ENCODE data around the gene HIPK2.
"Not testable (repeated sequence)": the region's sequence is repeated elsewhere in the genome, so short reads cannot be mapped to it uniquely, and the experiment has no call there.

The HIPK2 gene

DNA sequence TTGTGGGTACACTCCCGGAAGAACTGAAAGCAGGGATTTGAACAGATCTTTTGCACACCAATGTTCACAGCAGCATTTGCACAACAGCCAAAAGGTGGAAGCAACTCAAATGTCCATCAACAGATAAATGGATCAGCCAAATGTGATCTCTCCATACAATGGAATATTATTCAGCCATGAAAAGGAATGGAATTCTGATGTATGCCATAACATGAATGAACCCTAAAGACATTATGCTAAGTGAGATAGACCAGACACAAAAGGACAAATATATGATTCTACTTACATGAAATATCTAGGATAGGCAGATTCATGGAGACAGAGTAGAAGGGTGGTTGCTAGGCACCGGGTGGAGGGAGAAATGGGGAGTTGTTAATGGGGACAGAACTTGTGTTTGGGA is 217.6 kb downstream of the HIPK2 start:
- DNase-seq = no peak

GRCh38 chr7:139559364-139560105 is 218.3 kb downstream of the HIPK2 start:
- DNase-seq = no peak

DNA sequence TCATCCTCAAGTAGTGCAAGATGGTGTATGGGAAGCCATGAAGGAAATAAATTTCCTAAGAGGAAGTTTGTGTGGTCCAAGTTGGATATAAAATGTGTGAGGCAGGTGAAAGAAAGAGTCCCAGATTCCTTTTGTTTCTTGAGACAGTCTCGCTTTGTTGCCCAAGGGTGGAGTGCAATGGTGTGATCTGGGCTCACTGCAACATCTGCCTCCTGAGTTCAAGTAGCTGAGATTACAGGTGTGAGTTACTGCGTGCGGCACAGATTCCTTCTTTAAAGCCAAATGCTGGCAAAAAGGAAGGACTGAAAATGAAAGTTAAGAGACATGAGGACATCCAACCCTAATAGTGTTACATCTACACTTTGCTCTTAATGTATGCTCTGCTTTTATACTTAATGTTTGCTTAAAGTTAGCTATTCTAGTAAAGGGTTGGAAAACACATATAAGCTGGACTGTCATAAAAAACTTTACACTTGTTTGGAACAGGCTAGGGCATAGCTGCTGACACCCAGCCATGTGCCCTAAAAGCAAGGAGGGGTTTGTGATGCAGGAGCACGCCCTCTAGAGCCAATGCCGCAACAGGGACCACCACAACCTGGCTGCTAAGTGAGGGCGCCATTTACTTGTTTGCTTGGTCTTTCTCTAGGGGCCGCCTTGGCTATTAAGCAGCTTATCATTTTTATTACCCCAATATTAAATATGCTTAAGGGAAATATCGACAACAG is 219.8 kb downstream of the HIPK2 start:
- no peak for DNase-seq

DNA sequence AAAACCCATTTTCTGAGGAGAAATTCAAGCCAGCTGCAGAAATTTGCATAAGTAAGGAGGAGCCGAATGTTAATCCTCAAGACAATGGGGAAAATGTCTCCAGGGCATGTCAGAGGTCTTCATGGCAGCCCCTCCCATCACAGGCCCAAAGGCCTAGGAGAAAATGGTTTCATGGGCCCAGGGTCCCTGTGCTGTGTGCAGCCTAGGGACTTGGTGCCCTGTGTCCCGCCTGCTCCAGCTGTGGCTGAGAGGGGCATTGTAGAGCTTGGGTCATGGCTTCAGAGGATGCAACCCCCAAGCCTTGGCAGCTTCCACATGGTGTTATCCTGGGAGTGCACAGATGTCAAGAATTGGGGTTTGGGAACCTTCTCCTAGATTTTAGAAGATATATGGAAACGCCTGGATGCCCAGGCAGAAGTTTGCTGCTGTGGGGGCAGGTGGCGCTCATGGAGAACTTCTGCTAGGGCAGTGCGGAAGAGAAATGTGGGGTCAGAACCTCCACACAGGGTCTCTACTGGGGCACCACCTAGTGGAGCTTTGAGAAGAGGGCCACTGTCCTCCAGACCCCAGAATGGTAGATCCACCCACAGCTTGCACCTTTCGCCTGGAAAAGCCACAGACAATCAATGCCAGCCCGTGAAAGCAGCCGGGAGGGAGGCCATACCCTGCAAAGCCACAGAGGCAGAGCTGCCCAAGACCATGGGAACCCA is 223.7 kb downstream of the HIPK2 start:
- not testable (repeated sequence) for DNase-seq

GRCh38 chr7:139548302-139549028 is 229.3 kb downstream of the HIPK2 start:
- DNase-seq = no peak

- no peak for DNase-seq
These were observed 233.2 kb downstream of the HIPK2 start for GRCh38 chr7:139544645-139545044.

GRCh38 chr7:139543801-139544603 is 233.8 kb downstream of the HIPK2 start:
- no peak for DNase-seq

DNA sequence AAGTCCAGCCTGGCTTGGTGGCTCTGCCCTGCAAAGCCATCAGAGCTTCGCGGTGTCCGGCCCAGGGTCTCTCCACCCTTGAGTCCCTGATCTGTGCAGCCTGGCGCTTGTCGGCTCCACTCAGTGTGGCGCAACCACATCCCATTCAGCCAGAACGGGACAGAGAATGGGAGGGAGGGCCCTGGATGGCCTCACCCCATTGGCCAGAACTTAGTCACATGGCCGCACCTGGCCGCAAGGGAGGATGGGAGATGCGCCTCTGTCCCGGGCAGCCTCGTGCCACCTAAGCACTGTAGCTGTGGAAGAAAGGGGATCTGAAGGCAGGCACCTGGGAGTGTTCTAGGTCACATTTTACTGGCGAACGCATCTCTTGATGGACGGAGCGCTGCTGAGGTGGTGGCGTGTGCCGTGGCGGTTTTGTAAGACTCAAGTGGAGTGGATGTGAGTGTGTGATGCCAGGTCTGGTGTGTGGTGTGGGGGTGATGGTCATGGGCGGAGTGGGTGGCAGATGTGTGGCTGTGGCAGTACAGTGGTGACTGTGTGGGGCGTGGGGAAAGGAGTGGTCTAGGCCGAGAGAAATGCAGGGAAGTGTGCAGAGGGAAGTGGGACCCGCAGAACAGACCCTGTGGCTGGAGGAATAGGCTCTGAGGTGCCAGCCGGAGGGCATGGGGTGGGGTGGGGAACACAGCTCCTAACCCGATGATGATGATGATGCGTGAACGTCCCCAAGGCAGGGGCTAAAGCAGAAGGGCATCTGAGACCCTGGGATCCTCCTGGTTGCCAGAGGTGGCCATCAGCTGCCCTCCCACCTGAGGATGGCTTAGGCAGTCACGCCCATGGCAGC is 235.3 kb downstream of the HIPK2 start:
- no peak for DNase-seq

- DNase-seq = no peak
These were observed 236.0 kb downstream of the HIPK2 start for GRCh38 chr7:139541600-139542307.

GRCh38 chr7:139540203-139540602 is 237.6 kb downstream of the HIPK2 start:
- DNase-seq = no peak

- no peak for DNase-seq
These were observed 238.7 kb downstream of the HIPK2 start for GRCh38 chr7:139538881-139539635.

DNA sequence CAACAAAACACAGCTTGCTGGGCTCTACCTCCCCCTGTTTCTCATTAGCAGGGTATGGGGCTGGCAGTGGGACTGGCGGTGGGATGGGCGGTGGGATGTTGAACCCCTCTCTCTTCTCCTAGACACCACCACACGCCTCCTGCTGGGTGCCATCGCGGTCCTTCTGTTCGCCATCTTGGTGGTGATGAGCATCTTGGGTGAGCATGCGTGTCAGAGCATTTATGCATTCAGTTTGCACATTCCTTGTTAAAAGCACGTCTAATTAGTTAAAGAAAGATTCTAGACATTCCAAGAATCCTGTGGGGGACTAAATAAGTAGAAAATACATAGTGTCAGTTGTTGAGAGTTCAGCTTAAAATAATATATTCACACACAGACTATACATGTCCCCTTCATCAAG is 241.6 kb downstream of the HIPK2 start:
- DNase-seq = no peak

DNA sequence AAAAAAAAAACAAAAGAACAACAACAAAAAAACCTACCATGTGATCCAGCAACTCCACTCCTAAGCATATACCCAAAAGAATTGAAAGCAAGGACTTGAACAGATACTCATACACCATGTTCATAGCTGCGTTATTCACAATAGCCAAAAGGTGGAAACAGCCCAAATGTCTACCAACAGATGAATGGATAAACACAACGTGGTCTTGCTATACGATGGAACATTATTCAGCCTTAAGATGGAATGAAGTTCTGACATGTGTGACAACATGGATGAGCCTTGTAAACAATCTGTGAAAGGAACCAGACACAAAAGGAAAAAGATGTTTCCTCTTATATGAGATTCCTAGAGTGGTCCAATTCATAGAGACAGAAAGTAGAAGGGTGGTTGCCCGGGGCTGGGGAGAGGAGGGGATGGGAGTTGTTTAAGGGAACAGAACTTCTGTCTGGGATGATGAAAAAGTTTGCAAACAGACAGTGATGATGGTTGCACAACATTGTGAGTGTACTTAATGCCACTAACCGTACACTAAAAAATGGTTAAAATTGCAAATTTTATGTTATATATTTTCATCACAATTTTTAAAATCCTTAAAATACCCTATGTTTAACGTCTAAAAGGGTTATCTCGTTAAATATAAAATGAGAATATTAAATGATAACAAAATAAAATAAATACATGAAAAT is 242.7 kb downstream of the HIPK2 start:
- DNase-seq = no peak

DNA sequence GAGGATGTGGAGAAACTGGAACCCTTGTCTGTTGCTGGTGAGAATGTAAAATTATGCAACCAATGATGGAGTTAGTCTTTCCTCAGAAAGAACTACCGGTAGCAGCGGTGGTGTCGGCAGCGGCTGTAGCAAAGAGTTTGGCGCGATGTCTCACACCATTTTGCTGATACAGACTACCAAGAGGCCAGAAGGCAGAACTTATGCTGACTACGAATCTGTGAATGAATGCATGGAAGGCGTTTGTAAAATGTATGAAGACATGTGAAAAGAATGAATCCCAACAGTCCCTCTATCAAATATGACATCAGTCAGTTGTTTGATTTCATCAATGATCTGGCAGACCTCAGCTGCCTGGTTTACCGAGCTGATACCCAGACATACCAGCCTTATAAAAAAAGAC is 243.7 kb downstream of the HIPK2 start:
- DNase-seq = no peak

- no peak for DNase-seq
These were observed 245.1 kb downstream of the HIPK2 start for GRCh38 chr7:139532636-139533155.

- no peak for DNase-seq
These were observed 246.7 kb downstream of the HIPK2 start for GRCh38 chr7:139531094-139531493.

DNA sequence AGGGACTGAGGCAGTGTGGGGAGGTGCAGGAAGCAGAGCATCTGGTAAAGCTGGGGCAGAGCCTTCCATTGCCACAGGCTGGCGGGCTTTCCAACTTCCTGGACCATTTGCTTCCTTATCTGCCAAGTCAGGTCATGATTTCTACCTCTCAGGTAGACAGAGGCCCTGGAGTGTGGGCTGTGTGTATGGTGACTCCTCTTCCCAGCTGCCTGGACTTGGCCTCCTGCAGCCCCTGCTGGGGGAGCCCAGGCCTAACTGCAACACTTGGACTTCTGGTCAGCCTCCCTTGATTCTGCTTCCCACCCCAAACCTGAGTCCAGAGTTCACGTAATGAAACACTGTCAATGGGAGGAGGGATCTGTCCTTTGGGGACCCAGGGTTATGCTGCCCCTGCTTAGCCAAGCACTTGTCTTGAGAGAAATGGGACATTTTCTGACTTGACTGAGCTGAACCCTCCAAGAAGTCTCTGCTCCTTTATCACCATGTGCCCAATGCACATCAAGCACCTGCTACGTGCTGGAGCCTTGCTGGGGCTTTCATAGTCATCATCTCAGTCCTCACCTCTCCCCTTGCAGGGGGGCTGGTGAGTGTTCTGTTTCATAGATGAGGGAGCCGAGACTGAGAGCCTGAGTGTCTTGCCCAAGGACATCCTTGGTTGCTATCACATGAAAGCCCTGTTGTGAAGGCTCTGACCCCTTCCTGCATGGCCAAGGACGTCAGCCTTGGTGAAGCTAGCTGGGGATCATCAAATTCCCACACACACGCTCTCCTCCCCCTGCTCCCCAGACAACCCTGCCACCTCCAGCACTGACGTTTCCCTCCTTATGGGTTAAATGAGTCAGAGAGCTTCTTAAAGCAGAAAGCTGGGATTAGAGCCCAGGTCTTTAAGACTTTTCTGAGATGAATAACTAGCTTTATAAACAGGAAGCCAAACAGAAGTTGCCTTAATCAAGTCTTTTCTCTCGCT is 250.9 kb downstream of the HIPK2 start:
- no peak for DNase-seq

DNA sequence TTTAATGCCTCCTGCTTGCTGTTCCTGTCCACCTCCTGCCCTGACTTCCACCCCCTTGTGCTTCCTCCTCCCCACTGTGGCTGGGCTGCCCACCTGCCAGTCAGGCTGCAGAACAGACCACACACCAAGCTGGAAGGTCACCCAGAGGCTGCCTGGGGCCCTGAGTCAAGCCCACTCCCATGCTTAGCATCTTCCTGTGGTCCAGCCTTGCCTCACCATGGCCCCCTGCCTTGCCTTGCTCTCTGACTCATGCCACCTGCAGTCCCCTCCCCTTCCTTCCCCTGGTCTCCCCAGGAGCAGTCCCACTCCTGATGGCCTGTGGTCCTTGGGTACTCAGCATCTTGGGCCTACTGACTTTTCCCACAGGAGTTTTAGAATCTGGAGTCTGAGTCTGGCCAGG is 252.0 kb downstream of the HIPK2 start:
- DNase-seq = no peak
